GM19238 (cell line): Measurements from ENCODE around the gene CDC42EP2.

ENCODE experiments used
- DNase-seq: peaks from one replicate; pipeline ENCODE4 v3.0.0; 2011; ENCODE audit warnings: low spot score; ENCODE audit not compliant: insufficient read length

Gene CDC42EP2

DNA sequence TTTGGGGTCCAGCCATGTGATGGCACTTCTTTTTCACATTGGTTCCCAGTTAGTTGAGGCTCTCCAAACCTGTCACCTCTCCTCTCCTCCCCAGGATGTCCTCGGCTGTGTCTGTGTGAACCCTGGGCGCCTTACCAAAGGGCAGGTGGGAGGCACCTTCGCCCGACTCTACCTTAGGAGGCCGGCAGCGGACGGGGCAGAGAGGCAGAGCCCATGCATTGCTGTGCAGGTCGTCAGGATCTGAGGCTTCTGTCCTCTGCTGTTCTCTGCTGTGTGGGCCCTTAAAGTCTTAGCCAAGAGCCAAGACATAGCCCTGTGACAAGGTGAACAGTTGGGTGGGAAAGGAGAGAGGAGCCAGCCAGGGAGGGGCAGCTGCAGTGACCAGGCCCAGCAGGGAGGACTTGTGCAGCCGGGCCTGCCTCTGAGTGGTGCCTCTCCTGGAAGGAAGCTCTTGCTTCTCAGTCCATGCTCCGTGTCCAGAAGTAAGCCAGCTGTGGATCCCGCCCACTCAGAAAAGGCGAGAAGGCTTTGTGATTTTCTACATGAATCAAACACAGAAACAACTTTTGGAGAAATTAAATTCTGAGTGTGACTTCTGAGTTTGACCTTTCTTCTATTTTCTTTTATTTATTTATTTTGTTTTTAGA is 17.5 kb upstream of the CDC42EP2 start:
- DNase-seq: no peak

DNA sequence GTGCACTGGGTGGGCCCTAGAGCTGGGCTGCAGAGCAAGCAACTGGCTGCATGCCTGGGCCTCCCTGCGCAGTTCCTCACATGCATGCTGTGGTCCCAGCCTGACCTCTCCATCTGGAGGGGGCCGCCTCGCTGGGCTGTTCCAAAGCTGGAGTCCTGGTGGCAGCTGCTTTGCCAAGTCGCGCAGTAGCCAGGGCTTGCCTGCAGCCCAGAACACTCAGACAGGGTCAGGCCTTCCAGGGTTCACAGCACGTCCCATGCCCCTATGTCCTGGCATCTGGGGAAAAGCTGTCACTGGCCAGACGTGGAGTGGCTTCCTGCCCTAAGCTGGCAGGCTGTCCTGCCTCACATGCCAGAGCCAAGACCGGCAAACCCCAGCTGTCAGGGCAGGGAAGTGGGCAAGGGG is 16.5 kb upstream of the CDC42EP2 start:
- DNase-seq: no peak

- no peak for DNase-seq
Measured at GRCh38 chr11:65298655-65299179, 15.9 kb upstream of the CDC42EP2 start.

- no peak for DNase-seq
Measured at GRCh38 chr11:65300621-65301275, 13.9 kb upstream of the CDC42EP2 start.

GRCh38 chr11:65301491-65302329 is 13.0 kb upstream of the CDC42EP2 start:
- DNase-seq: no peak

- DNase-seq: no peak
Measured at GRCh38 chr11:65303555-65303954, 11.1 kb upstream of the CDC42EP2 start.

DNA sequence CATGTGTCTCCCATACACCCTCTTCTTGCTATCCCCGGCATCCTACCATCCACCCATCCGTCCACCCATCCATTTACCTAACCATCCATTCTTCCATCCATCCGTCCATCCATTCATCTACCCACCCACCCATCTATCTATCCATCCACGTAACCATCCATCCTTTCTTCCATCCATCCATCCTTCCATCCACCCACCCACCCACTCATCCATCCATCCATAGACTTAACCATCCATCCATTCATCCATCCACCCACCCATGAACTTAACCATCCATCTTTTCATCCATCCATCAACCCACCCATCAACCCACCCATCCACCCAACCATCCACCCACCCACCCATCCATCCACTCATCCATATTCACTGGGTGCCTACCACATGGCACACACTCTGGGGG is 10.6 kb upstream of the CDC42EP2 start:
- no peak for DNase-seq

GRCh38 chr11:65304613-65305012 is 10.1 kb upstream of the CDC42EP2 start:
- DNase-seq: no peak

GRCh38 chr11:65305501-65306268 is 9.0 kb upstream of the CDC42EP2 start:
- DNase-seq: no peak

DNA sequence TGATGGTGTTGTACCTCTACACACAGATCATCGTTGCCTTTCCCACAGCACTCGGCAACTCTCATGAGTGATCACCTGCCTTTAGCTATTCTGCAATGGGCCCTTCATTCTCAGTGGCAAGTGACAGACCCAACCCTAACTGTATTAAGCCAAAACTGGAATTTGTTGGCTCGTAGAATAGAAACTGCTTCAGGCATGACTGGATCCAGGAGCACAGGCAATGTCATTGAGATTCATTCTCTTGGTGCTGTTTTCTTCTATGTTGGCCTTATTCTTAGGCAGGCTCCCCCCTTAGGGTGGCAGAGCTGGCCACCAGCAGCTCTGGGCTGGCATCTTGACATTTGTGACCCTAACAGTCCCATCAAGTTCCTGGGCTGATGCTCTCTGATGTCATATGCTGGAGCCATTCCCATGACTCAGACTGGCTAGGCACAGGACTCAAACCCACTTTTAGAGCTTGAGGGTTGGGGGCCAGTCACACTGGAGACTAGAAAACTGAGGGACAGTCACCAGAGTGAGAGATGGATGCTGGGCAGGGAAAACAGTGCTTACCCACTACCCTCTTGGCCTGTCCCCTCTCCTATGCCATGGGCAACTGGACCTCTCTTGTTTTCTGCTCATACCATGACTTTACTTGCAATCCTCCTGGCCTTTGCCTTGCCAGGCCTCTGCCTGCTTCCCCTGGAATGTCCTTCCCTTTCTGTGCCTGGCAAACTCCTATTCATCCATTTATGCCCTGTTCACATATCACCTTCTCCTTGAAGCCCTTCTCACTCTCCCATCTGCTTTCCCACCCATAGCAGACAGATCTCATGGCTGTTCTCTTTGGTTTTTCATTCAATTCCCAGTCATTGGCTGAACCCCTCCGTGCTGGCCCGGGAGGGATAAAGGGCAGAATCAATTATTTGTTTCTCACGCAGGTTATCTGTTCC is 7.1 kb upstream of the CDC42EP2 start:
- no peak for DNase-seq

GRCh38 chr11:65308281-65308891 is 6.3 kb upstream of the CDC42EP2 start:
- no peak for DNase-seq

- no peak for DNase-seq
Measured at GRCh38 chr11:65309006-65309405, 5.7 kb upstream of the CDC42EP2 start.

DNA sequence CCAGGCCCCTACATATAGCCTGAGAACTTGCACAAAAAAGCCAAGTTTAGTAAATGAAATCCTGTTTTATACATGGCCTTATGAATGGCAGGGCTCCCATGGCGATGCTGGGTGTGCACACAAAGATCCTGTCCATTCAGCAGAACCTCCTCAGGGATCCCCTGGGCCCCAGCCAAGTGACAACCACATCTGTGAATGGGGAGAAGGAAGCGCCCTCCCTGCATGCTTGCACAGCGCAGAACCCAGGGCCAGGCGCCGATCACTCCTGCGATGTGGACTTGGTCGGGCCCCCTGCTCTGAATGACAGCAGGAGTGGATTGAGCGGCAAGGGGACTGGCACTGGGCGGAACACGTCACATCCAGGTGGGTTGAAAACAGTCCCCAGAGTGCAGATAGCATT is 4.5 kb upstream of the CDC42EP2 start:
- DNase-seq: no peak

DNA sequence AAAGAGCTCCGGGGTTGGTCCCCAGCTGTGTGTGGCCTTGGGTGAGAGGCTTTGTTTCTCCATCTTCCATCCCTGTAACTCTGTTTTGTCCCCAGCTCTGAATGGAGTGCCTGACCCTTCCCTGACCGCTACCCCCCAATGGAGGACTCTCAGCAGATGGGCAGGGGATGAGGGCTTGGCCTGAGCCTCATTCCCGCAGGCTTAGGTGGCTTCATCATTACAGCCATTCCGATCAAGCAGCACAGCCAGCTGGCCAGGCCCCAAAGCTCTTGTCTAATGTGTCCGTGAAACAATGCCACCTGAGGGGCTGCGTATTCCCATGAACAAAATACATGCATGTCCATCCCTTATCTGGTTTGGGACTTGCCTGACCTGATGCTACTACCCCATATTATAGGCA is 3.9 kb upstream of the CDC42EP2 start:
- DNase-seq: no peak

DNA sequence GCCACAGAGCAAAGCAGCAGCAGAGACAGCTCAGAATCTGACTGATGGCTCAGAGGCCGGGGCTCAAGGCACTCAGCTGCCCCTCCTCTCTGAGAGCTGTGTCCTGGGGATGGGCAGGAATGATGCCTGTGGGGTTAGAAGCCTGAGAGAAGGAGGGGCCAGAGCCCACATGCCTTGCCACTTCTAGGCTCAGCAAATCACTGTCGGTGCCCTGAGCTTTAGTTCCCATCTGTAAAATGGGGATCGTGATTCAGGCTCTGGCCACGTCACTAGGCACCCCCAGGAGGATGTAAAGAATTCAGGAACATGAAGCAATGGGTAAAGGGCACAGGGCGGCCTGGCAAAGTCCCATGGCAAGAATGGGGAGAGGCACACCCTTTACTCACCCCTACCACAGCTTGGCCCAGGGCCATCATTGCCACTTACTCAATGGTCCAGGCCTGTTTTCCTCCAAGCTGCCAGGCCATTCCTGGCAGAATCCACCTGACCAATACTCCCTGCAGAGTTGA is 3.4 kb upstream of the CDC42EP2 start:
- no peak for DNase-seq

DNA sequence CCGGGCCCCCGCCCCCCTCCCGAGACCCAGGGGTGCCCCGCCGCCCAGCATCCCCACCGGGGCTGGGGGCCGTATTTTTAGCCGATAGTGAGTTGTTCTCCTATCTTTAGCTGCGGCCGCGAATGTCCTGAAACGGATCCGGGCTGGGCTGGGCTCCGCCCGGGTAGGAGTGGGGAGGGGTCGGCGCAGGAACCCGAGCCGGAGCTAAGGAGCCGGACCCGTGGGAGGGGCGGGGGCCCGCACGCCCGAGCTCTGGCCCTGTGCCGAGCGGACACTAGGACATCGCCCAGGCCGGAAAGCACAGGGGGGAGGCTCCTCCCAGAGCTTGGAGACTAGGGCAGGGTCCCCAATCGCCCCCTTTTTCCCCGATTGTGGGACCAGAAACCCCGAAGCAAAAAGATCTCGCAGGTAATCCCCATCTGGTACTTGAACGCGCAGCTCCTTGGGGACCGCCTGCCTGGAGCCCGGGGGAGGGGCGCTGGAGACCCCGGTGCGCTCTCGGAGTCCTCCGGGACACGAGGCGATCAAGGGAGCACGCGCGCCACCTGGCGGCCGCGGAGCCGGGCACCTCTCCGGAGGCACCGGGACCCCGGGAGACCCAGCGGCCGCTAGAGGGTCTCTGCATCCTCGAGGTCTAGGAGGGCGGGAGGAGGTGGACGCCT is 669 bp downstream of the CDC42EP2 start:
- DNase-seq: peak; percentile 79

- DNase-seq: no peak
Measured at GRCh38 chr11:65315866-65316226, 1.2 kb downstream of the CDC42EP2 start.

DNA sequence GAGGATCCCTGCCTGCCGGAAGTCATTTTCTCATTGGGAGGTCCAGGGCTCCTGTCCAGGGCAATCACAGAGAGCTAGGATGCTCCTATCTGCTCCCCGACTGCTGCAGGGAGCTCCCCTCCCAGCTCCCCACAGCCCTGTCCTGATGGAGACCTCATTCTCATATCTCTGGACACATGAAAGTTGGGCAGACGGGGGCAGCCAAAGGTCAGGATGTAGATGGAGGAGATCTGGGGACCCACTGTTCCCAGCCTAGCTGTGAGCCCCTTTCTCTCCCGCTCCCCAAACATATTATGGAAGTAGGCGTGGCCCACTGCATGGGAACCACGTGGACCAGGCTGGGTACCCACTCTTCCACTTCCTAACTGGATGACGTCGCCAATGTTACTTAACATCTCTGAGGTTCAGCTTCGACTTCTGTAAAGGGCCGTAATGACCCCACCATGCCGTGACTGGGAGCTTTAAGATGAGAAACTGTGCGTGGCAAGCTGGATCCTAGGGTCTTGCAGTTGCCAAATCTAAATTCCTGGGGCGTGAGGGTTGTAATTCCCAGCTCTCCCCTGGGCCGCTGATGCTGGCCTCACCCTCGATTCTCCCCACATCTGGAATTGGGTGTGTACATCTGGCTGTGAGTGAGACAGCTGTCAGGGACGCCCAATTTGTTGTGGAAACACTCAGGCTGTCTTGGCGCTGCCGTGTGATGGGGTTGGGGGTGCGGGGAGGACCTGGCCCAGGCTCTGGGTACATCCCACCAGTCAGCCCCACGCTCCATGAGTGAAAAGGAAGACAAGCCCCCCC is 1.8 kb downstream of the CDC42EP2 start:
- DNase-seq: no peak
